Stimulated activated CD8-positive, alpha-beta memory T cell treated with anti-CD3 and anti-CD28 coated beads, Interleukin-2, amount 100 ng/mL, for 1 hour (primary cell): ENCODE measurements around the gene OR4D11.

Source experiments
- DNase-seq, 2 donors: peaks; one replicate each; pipeline ENCODE4 v3.0.0-alpha.2; 2020; ENCODE audit warnings: low read depth in 2 of 2

Gene OR4D11

DNA sequence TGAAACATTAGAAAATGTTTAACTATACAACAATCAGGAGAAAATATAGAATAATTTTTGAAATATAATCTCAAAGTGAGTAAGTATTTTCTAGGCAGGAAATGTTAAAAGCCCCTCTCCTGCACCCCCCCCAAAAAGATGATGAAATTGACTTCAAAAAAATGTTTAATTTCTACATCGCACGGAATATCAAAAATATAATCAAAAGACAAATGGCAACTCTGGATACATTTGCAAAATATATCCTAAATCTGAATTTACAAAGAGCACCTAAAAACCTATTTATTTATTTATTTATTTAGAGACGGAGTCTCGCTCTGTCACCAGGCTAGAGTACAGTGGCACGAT is 44.9 kb downstream of the OR4D11 start:
- no peak for DNase-seq

DNA sequence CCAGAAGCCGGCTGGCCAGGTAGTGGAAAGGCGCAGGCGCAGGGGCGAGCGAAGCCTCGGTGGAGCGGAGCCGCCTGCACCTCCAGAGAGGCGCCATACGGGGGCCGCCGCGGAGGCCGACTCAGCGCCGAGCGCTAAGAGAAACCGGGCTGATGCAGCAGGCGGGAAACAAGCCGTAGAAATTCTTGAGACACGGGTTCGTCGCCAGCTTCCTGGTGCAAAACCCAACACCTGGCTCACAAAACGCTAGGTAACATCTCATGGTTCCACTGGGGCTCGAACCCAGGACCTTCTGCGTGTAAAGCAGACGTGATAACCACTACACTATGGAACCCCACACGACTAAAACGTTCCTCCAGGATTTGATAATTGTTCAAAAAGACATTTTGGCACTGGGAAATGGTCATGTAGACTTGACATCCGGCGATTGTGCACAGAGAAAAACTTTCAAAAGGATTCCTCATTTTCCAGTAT is 47.0 kb downstream of the OR4D11 start:
- peak; percentile 47 to 72 for DNase-seq

DNA sequence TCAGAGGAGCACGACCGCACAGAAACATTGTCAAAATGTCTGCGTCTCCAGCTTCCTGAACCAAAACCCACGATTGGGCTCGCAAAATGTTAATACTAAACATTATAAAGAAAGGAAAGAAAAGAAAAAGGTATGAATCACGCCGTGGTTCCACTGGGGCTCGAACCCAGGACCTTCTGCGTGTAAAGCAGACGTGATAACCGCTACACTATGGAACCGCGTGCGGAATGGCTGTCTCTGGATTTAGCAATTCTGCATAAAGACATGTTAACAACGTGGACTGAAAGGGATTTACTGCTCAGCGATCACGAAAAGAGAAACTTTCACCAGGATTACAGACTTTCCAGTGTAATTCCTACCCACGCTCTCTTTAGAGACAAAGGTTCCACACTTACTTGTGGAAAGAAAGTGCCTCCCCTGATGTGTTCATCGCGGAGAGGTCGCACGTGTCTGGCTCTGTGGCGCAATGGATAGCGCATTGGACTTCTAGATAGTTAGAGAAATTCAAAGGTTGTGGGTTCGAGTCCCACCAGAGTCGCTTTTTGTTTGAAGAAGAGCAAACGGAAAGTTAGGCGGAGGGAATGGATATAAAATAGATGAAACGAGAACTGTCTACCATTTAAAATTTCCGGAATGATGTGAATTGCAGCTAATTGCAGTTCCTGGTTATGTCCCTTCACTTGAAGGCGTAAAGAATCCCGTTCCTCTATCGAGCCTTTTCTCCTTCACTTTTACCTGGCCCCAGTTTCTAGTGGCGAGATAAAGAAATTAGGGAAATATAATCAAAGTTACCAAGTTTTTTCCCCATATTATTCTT is 47.7 kb downstream of the OR4D11 start:
- DNase-seq, result peak; percentile 49 to 53

DNA sequence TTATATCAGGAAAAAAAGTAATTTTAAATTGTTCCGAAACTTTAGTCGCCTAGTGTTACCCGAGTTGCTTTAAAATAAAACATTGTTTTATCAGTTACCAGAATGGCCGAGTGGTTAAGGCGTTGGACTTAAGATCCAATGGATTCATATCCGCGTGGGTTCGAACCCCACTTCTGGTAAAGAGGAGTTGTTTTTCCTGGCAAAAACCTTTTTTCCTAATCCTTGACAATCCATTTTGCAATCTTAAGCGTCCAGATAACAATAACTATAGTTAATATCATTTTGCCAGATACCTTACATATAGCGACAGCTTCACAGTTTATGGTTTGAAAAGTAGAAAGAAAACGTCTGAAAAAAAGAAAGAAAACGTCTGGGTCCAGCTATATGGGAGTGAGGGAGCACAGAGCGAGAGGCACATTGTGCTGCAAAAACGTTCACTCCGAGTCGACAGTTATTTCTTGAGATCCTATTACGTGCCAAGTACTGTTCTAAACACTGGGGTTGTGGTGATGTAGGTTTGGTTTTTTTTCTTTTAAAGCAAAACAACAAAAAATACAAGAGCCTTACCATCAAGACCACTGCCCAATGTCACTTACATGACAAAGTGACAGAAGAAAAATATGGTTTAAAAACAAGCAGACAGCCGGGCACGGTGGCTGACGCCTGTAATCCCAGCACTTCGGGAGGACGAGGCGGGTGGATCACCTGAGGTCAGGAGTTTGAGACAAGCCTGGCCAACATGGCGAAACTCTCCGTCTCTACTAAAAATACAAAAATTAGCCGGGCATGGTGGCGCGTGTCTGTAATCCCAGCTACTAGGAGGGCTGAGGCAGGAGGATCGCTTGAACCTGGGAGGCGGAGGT is 48.5 kb downstream of the OR4D11 start:
- DNase-seq, result no peak

DNA sequence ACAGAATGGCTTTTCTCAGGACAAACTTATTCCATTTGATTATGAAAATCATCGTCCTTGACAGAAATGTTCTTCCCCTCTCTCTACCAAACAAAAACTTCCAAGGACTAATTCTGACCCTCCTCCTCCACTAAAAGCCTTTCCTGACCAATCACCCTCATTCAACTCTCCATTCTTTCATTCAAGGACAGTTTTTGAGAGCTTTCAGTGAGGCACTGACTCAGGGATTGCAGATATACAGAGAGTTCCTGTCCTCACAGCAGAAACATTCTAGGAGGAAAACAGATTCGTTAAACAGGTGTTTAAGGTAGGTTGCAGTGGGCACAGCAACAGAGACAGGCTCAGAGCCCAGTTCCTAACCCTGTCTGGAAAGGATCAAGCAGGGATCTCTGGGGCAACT is 49.5 kb downstream of the OR4D11 start:
- DNase-seq, result no peak

DNA sequence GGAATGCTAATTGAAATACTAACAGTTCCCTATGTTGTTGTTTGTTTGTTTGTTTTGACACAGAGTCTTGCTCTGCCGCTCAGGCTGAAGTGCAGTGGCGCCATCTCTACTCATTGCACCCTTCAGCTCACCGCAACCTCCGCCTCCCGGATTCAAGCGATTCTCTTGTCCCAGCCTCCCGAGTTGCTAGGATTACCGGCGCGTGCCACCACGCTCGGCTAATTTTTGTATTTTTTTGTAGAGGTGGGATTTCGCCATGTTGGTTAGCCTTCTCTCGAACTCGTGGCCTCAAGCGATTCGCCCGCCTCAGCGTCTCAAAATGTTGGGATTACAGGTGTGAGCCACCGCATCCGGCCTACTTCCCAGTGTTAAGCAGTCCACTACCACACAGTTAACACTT is 49.9 kb downstream of the OR4D11 start:
- no peak for DNase-seq
